B cell (primary cell): Measurements from ENCODE around the gene TTLL11. TPM values are rescaled to one million over a fixed set of nuclear protein-coding genes. Genes with fewer than 3 reads are reported as not detected.

Source experiments
- ATAC-seq: fragments of 200-7000 bp; cut with Tn5 transposase; one replicate; pipeline ENCODE4 v1.10.0; 2021; ENCODE audit warnings: low read depth, mild to moderate bottlenecking, moderate number of reproducible peaks, moderate library complexity
- CTCF ChIA-PET: fragments of 350-600 bp; sonication (Branson Sonifier 250); formaldehyde crosslinking; loops from one replicate; lab custom pipeline; 2021; ENCODE audit warnings: antibody characterized with exemption, inconsistent platforms; lab: Charles Lee
- POLR2A ChIA-PET: fragments of 350-600 bp; sonication (Branson Sonifier 250); formaldehyde crosslinking; loops from one replicate; lab custom pipeline; 2021; ENCODE audit warnings: antibody characterized with exemption; lab: Charles Lee
- DNase-seq: peaks from one replicate; pipeline ENCODE4 v3.0.0; 2013
- H2AFZ ChIP-seq: 2 replicates; pipeline ENCODE4 v1.6.1; 2012; ENCODE audit warnings: mild to moderate bottlenecking, low read depth, low read length; ENCODE audit not compliant: insufficient read depth, poor library complexity, severe bottlenecking
- H3K27ac ChIP-seq, 2 donors: 1 replicate in 1 of 2; 2 replicates in 1 of 2; pipeline ENCODE4 v1.5.1; 2012 to 2013; ENCODE audit warnings: low read length in 2 of 2, mild to moderate bottlenecking in 2 of 2, moderate library complexity in 1 of 2
- H3K27me3 ChIP-seq, 4 experiments: fragments of 200-600 bp in 1 of 4; sonication (generic) in 1 of 4; replicated peaks in 1 of 4; 1 replicate in 2 of 4; 2 replicates in 2 of 4; pipeline versions ENCODE4 v1.6.1 to v1.7.0; 2013 to 2016; ENCODE audit warnings: low read length in 3 of 4, mild to moderate bottlenecking in 2 of 4, mixed read lengths in 1 of 4, moderate library complexity in 1 of 4; ENCODE audit not compliant: insufficient read depth in 4 of 4, control insufficient read depth in 3 of 4; ENCODE audit errors: control extremely low read depth in 1 of 4
- H3K36me3 ChIP-seq, 2 experiments: replicated peaks in 1 of 2; 1 replicate in 1 of 2; 2 replicates in 1 of 2; pipeline versions ENCODE4 v1.6.1 to v1.7.1; 2013; ENCODE audit warnings: low read length in 1 of 2; ENCODE audit not compliant: insufficient read depth in 2 of 2, control insufficient read depth in 1 of 2; ENCODE audit errors: control extremely low read depth in 1 of 2, extremely low read depth in 1 of 2
- H3K4me1 ChIP-seq, 2 donors: fragments of 200-600 bp in 1 of 2; sonication (generic) in 1 of 2; 1 replicate in 1 of 2; 2 replicates in 1 of 2; pipeline versions ENCODE4 v1.5.1 to v1.6.1; 2013 to 2017; ENCODE audit warnings: low read length in 2 of 2; ENCODE audit not compliant: control insufficient read depth in 2 of 2, insufficient read depth in 2 of 2
- H3K4me2 ChIP-seq: replicated peaks from 2 replicates; pipeline ENCODE3; 2012; ENCODE audit warnings: mild to moderate bottlenecking, low read depth, low read length; ENCODE audit not compliant: poor library complexity, severe bottlenecking
- H3K4me3 ChIP-seq, 5 experiments: fragments of 200-600 bp in 1 of 5; sonication (generic) in 1 of 5; 1 replicate in 3 of 5; 2 replicates in 2 of 5; pipeline versions ENCODE4 v1.5.1 to v1.7.0; 2011 to 2016; ENCODE audit warnings: low read length in 4 of 5, mild to moderate bottlenecking in 4 of 5, low read depth in 2 of 5, control low read depth in 1 of 5, moderate library complexity in 1 of 5; ENCODE audit not compliant: insufficient read depth in 1 of 5; ENCODE audit errors: control extremely low read depth in 1 of 5, extremely low read depth in 1 of 5
- H3K79me2 ChIP-seq: fragments of 200-600 bp; sonication (generic); one replicate; pipeline ENCODE4 v1.6.0; 2016; ENCODE audit warnings: low read length; ENCODE audit not compliant: control insufficient read depth, insufficient read depth
- H3K9ac ChIP-seq: fragments of 200-600 bp; sonication (generic); 2 replicates; pipeline ENCODE4 v1.6.1; 2017; ENCODE audit warnings: mild to moderate bottlenecking, low read length, moderate library complexity
- H3K9me3 ChIP-seq, 3 donors: one replicate each; pipeline versions ENCODE4 v1.6.1 to v1.7.1; 2013; ENCODE audit warnings: low read length in 2 of 3; ENCODE audit not compliant: control insufficient read depth in 2 of 3, insufficient read depth in 1 of 3; ENCODE audit errors: control extremely low read depth in 1 of 3
- H4K20me1 ChIP-seq: 2 replicates; pipeline ENCODE4 v1.6.0; 2012; ENCODE audit warnings: mild to moderate bottlenecking, low read length; ENCODE audit not compliant: insufficient read depth, control insufficient read depth, poor library complexity, severe bottlenecking
- H3K27ac Mint-ChIP-seq: one replicate; pipeline ENCODE4 v1.8.0; 2021; ENCODE audit warnings: mixed read lengths
- H3K27me3 Mint-ChIP-seq: one replicate; pipeline ENCODE4 v1.8.0; 2021; ENCODE audit warnings: mixed read lengths
- H3K4me1 Mint-ChIP-seq: one replicate; pipeline ENCODE4 v1.8.0; 2021; ENCODE audit warnings: mixed read lengths
- H3K4me3 Mint-ChIP-seq: one replicate; pipeline ENCODE4 v1.8.0; 2021; ENCODE audit warnings: mixed read lengths
- H3K9me3 Mint-ChIP-seq: one replicate; pipeline ENCODE4 v1.8.0; 2022; ENCODE audit warnings: mixed read lengths; ENCODE audit not compliant: insufficient read depth
- CTCF ChIP-seq: fragments of 200-600 bp; IDR thresholded peaks from one replicate; pipeline ENCODE4 v1.8.0; 2022; ENCODE audit warnings: antibody characterized with exemption, mild to moderate bottlenecking
- EZH2 ChIP-seq: IDR thresholded peaks from 2 replicates; pipeline ENCODE4 v1.6.1; 2012; ENCODE audit warnings: borderline replicate concordance, low read depth, mild to moderate bottlenecking, moderate library complexity, low read length; ENCODE audit not compliant: insufficient read depth, poor library complexity, severe bottlenecking
- WGBS: methylation state at CpG from one replicate; pipeline ENCODE4 v1.1.5; 2013; ENCODE audit warnings: missing lambda C conversion rate; ENCODE audit not compliant: insufficient coverage; 5-methylcytosine and 5-hydroxymethylcytosine counted together
- intact Hi-C: fragments of 100-400 bp; cut with micrococcal nuclease; formaldehyde crosslinking; loops from one replicate; pipeline ENCODE4 v1.10.0; 2022
- polyA plus RNA-seq: library from polyadenylated mRNA; depleted of rRNA; stranded (reverse); fragments of >200 nt; gene quantifications from 2 replicates; pipeline ENCODE4 v1.2.3, GENCODE V29; 2012
- total RNA-seq, 2 donors: library from RNA; stranded (reverse); fragments of 120-200 nt in 1 of 2; gene quantifications; 1 replicate in 1 of 2; 2 replicates in 1 of 2; pipeline versions ENCODE4 v1.2.3 to v1.2.4, GENCODE V29; 2013 to 2022

The TTLL11 gene
- total and polyA plus RNA-seq, 2 donors (not counting 1 experiment from before 2014, with no cell fraction given): 3.6 to 3.8 TPM

GRCh38 chr9:121831869-121832268 is 261.2 kb downstream of the TTLL11 start:
- no peaks in the 10 kb centered on the region for H4K20me1 ChIP-seq
- H3K4me1 ChIP-seq: no peaks in the 10 kb centered on the region
- Mint-ChIP-seq H3K27ac (no peak overlapping the region), H3K4me1 (no peaks in the 10 kb centered on the region), H3K9me3 (no peaks in the 10 kb centered on the region), H3K4me3 (no peak overlapping the region), H3K27me3 (no peaks in the 10 kb centered on the region)
- no peak overlapping the region for H3K27ac ChIP-seq
- H3K27me3 ChIP-seq: no peaks in the 10 kb centered on the region
- no peak overlapping the region for H3K4me2 ChIP-seq
- intact Hi-C loops: no loop called here
- no peak for ATAC-seq
- POLR2A ChIA-PET: no interaction called here
- CTCF ChIA-PET: no interaction called here
- no peaks in the 10 kb centered on the region for H3K9me3 ChIP-seq
- no peak for DNase-seq
- WGBS: 100% methylated on average over 1 of the region's 3 CpGs
- no peaks in the 10 kb centered on the region for H3K79me2 ChIP-seq
- H3K9ac ChIP-seq: no peak overlapping the region
- no peak overlapping the region for H3K4me3 ChIP-seq
- TF ChIP-seq CTCF: no peak
- no peak for TF ChIP-seq EZH2
- no peaks in the 10 kb centered on the region for H3K36me3 ChIP-seq
- no peak overlapping the region for H2AFZ ChIP-seq

- DNase-seq (no peak), ATAC-seq (no peak)
- Mint-ChIP-seq H3K4me3 (no peak overlapping the region), H3K9me3 (no peaks in the 10 kb centered on the region), H3K27me3 (no peaks in the 10 kb centered on the region), H3K27ac (no peak overlapping the region), H3K4me1 (no peaks in the 10 kb centered on the region)
- Histone ChIP-seq H3K79me2 (no peaks in the 10 kb centered on the region), H3K4me1 (no peaks in the 10 kb centered on the region), H2AFZ (no peak overlapping the region), H3K9ac (no peak overlapping the region), H4K20me1 (no peaks in the 10 kb centered on the region), H3K9me3 (no peaks in the 10 kb centered on the region), H3K4me2 (no peak overlapping the region), H3K27me3 (no peaks in the 10 kb centered on the region), H3K36me3 (no peaks in the 10 kb centered on the region), H3K27ac (no peak overlapping the region), H3K4me3 (no peak overlapping the region)
- 100% methylated on average over 1 of the region's 3 CpGs for WGBS
- ChIA-PET POLR2A (no interaction called here), CTCF (no interaction called here)
- intact Hi-C loops: no loop called here
- TF ChIP-seq CTCF: no peak
- no peak for TF ChIP-seq EZH2
Observed at GRCh38 chr9:121830441-121831140, 262.5 kb downstream of the TTLL11 start.
